Esophagus muscularis mucosa (tissue), 4 donors: ENCODE data around the gene ALDH8A1. TPM values are rescaled to one million over a fixed set of nuclear protein-coding genes. Genes with fewer than 3 reads are reported as not detected.

Experiments
- DNase-seq: peaks from one replicate; pipeline ENCODE4 v3.0.0-alpha.2; 2017; ENCODE audit errors: extremely low spot score
- H3K27ac ChIP-seq, 4 donors: fragments of 200-600 bp; sonication (generic); replicated peaks in 1 of 4; 1 replicate in 3 of 4; 2 replicates in 1 of 4; pipeline ENCODE4 v1.5.1; 2016 to 2019; ENCODE audit warnings: mild to moderate bottlenecking in 1 of 4
- H3K27me3 ChIP-seq, 4 donors: fragments of 200-600 bp; sonication (generic); one replicate each; pipeline versions ENCODE4 v1.5.1 to v1.6.0; 2016 to 2019
- H3K36me3 ChIP-seq, 4 donors: fragments of 200-600 bp; sonication (generic); one replicate each; pipeline ENCODE4 v1.5.1; 2016 to 2019
- H3K4me1 ChIP-seq, 4 donors: fragments of 200-600 bp; sonication (generic); one replicate each; pipeline ENCODE4 v1.5.1; 2016 to 2019
- H3K4me3 ChIP-seq, 4 donors: fragments of 200-600 bp; sonication (generic); 1 replicate in 2 of 4; 2 replicates in 2 of 4; pipeline ENCODE4 v1.5.1; 2016 to 2019; ENCODE audit warnings: mild to moderate bottlenecking in 4 of 4, moderate library complexity in 1 of 4
- H3K9me3 ChIP-seq, 4 donors: fragments of 200-600 bp; sonication (generic); 1 replicate in 3 of 4; 2 replicates in 1 of 4; pipeline ENCODE4 v1.5.1; 2016 to 2019
- CTCF ChIP-seq, 3 experiments: fragments of 200-600 bp in 2 of 3; fragments of 450-650 bp in 1 of 3; sonication (generic) in 2 of 3; IDR thresholded peaks; one replicate each; pipeline ENCODE4 v1.5.1; 2017 to 2019; ENCODE audit warnings: antibody characterized with exemption in 3 of 3, mild to moderate bottlenecking in 2 of 3, moderate library complexity in 1 of 3
- EP300 ChIP-seq: sonication (generic); formaldehyde crosslinking; IDR thresholded peaks from one replicate; pipeline ENCODE4 v1.6.1; 2017; ENCODE audit warnings: antibody characterized with exemption
- POLR2A ChIP-seq: fragments of 450-650 bp; IDR thresholded peaks from one replicate; pipeline ENCODE4 v1.6.1; 2017; ENCODE audit warnings: antibody characterized with exemption, moderate library complexity, mild to moderate bottlenecking, low read depth
- POLR2AphosphoS5 ChIP-seq, 2 donors: sonication (generic); formaldehyde crosslinking; IDR thresholded peaks; one replicate each; pipeline ENCODE4 v1.6.1; 2017; ENCODE audit warnings: antibody characterized with exemption in 2 of 2
- WGBS: methylation state at CpG from one replicate; pipeline ENCODE4 v1.1.5; 2018; 5-methylcytosine and 5-hydroxymethylcytosine counted together
- intact Hi-C: fragments of 100-400 bp; cut with DNase I; formaldehyde crosslinking; loops from one replicate; pipeline ENCODE4 v1.15.1; 2023
- total RNA-seq, 4 donors: library from RNA; depleted of rRNA; stranded (reverse); fragments of >200 nt; gene quantifications; one replicate each; pipeline versions ENCODE4 v1.1.0 to v1.2.1, GENCODE V29; 2016

Gene ALDH8A1
- total RNA-seq, 4 donors from 2014 or later, result 1.2 to 5.0 (median 2.0) TPM

- H3K27ac ChIP-seq, result no peak overlapping the region
- intact Hi-C loops, result no loop called here
- H3K4me1 ChIP-seq, result no peaks in the 10 kb centered on the region
- H3K36me3 ChIP-seq, result no peaks in the 10 kb centered on the region
- H3K4me3 ChIP-seq, result no peak overlapping the region
- no peaks in the 10 kb centered on the region for H3K9me3 ChIP-seq
- H3K27me3 ChIP-seq, result peaks cover 0 to 4% (median 0%) of the 10 kb centered on the region in 4 donors
- no peak for DNase-seq
- 86% methylated on average over 4 of the region's 4 CpGs for WGBS
- TF ChIP-seq EP300 (no peak), POLR2A (no peak), POLR2AphosphoS5 (IDR thresholded peaks at IDR 0.05) (no peak), CTCF (IDR thresholded peaks at IDR 0.05) (no peak)
Measured at GRCh38 chr6:134875367-134875766, 74.5 kb downstream of the ALDH8A1 start.

- Histone ChIP-seq H3K27me3 (peaks cover 0 to 4% (median 0%) of the 10 kb centered on the region in 4 donors), H3K4me3 (no peak overlapping the region), H3K27ac (no peak overlapping the region), H3K9me3 (no peaks in the 10 kb centered on the region), H3K36me3 (no peaks in the 10 kb centered on the region), H3K4me1 (no peaks in the 10 kb centered on the region)
- DNase-seq, result no peak
- intact Hi-C loops, result no loop called here
- 98% methylated on average over 7 of the region's 7 CpGs for WGBS
- TF ChIP-seq EP300 (no peak), CTCF (IDR thresholded peaks at IDR 0.05) (no peak), POLR2AphosphoS5 (IDR thresholded peaks at IDR 0.05) (no peak), POLR2A (no peak)
Measured at GRCh38 chr6:134873500-134874388, 76.2 kb downstream of the ALDH8A1 start.

- H3K4me3 ChIP-seq, result no peak overlapping the region
- no peaks in the 10 kb centered on the region for H3K27me3 ChIP-seq
- no peaks in the 10 kb centered on the region for H3K9me3 ChIP-seq
- no peak for DNase-seq
- H3K27ac ChIP-seq, result no peak overlapping the region
- H3K4me1 ChIP-seq, result no peaks in the 10 kb centered on the region
- 74% methylated on average over 9 of the region's 9 CpGs for WGBS
- intact Hi-C loops, result no loop called here
- H3K36me3 ChIP-seq, result no peaks in the 10 kb centered on the region
- TF ChIP-seq EP300 (no peak), POLR2A (no peak), CTCF (IDR thresholded peaks at IDR 0.05) (no peak), POLR2AphosphoS5 (IDR thresholded peaks at IDR 0.05) (no peak)
Measured at GRCh38 chr6:134870677-134871498, 79.0 kb downstream of the ALDH8A1 start.

- no peak for DNase-seq
- Histone ChIP-seq H3K9me3 (no peaks in the 10 kb centered on the region), H3K36me3 (no peaks in the 10 kb centered on the region), H3K4me3 (no peak overlapping the region), H3K27me3 (no peaks in the 10 kb centered on the region), H3K27ac (no peak overlapping the region), H3K4me1 (no peaks in the 10 kb centered on the region)
- intact Hi-C loops, result no loop called here
- TF ChIP-seq CTCF (IDR thresholded peaks at IDR 0.05), result no peak
- TF ChIP-seq EP300, result no peak
- TF ChIP-seq POLR2A, result no peak
- no peak for TF ChIP-seq POLR2AphosphoS5 (IDR thresholded peaks at IDR 0.05)
- WGBS, result 92% methylated on average over 3 of the region's 3 CpGs
Measured at GRCh38 chr6:134868812-134869211, 81.1 kb downstream of the ALDH8A1 start.

Other genes with a start within 250 kb of the ALDH8A1 start
- gene HBS1L, start 104.7 kb upstream of the ALDH8A1 start, total RNA-seq, result 10 to 100 TPM; 52.0 to 81.4 (median 58.2) TPM
- under 1 TPM; 0.29 to 0.83 (median 0.50) TPM for gene MYB, start 231.2 kb upstream of the ALDH8A1 start, total RNA-seq